ENCODE data around the gene HECTD4. TPM values are rescaled to one million over a fixed set of nuclear protein-coding genes. Genes with fewer than 3 reads are reported as not detected.
A peak's percentile ranks its signal among the peaks of the same experiment; 100 is the strongest.

HECTD4 gene
- total and polyA plus RNA-seq, 9 of the 15 experiments (the other 6 are each of a cell fraction or from before 2014, with no cell fraction given) = 3.5 to 33.3 (median 13.5) TPM

- TF ChIP-seq, protein P1, sequence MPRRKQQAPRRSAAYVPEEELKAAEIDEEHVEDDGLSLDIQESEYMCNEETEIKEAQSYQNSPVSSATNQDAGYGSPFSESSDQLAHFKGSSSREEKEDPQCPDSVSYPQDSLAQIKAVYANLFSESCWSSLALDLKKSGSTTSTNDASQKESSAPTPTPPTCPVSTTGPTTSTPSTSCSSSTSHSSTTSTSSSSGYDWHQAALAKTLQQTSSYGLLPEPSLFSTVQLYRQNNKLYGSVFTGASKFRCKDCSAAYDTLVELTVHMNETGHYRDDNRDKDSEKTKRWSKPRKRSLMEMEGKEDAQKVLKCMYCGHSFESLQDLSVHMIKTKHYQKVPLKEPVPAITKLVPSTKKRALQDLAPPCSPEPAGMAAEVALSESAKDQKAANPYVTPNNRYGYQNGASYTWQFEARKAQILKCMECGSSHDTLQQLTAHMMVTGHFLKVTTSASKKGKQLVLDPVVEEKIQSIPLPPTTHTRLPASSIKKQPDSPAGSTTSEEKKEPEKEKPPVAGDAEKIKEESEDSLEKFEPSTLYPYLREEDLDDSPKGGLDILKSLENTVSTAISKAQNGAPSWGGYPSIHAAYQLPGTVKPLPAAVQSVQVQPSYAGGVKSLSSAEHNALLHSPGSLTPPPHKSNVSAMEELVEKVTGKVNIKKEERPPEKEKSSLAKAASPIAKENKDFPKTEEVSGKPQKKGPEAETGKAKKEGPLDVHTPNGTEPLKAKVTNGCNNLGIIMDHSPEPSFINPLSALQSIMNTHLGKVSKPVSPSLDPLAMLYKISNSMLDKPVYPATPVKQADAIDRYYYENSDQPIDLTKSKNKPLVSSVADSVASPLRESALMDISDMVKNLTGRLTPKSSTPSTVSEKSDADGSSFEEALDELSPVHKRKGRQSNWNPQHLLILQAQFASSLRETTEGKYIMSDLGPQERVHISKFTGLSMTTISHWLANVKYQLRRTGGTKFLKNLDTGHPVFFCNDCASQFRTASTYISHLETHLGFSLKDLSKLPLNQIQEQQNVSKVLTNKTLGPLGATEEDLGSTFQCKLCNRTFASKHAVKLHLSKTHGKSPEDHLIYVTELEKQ (CRISPR knock-in tag; IDR thresholded peaks at IDR 0.05) = no peak
- no peak for TF ChIP-seq PTTG1 (tag; IDR thresholded peaks at IDR 0.05; ENCODE audit: low read depth)
- TF ChIP-seq CHD4 (IDR thresholded peaks at IDR 0.05; ENCODE audit: insufficient read depth, insufficient replicate concordance, low read depth, low read length, poor library complexity, severe bottlenecking) = no peak
- TF ChIP-seq SRSF7 (optimal IDR thresholded peaks at IDR 0.05; ENCODE audit: low read depth, low read length) = no peak
- no peak for TF ChIP-seq RB1 (IDR thresholded peaks at IDR 0.05; ENCODE audit: low read depth)
- no peak for TF ChIP-seq NCOR1 (IDR thresholded peaks at IDR 0.05)
- no peak for TF ChIP-seq ZNF41 (CRISPR knock-in tag; conservative IDR thresholded peaks at IDR 0.05)
- TF ChIP-seq E2F6 (IDR thresholded peaks at IDR 0.05; ENCODE audit: borderline replicate concordance in 1 of 2, extremely low read depth in 1 of 2, insufficient read depth in 1 of 2, insufficient read length in 1 of 2, low read depth in 1 of 2, low read length in 1 of 2, poor library complexity in 1 of 2, severe bottlenecking in 1 of 2) = peak in 1 of 2 experiments; percentile 43
- TF ChIP-seq ESRRB (CRISPR knock-in tag; IDR thresholded peaks at IDR 0.05; ENCODE audit: borderline replicate concordance) = no peak
- no peak for TF ChIP-seq RFX1 (IDR thresholded peaks at IDR 0.05)
- TF ChIP-seq, protein P2, sequence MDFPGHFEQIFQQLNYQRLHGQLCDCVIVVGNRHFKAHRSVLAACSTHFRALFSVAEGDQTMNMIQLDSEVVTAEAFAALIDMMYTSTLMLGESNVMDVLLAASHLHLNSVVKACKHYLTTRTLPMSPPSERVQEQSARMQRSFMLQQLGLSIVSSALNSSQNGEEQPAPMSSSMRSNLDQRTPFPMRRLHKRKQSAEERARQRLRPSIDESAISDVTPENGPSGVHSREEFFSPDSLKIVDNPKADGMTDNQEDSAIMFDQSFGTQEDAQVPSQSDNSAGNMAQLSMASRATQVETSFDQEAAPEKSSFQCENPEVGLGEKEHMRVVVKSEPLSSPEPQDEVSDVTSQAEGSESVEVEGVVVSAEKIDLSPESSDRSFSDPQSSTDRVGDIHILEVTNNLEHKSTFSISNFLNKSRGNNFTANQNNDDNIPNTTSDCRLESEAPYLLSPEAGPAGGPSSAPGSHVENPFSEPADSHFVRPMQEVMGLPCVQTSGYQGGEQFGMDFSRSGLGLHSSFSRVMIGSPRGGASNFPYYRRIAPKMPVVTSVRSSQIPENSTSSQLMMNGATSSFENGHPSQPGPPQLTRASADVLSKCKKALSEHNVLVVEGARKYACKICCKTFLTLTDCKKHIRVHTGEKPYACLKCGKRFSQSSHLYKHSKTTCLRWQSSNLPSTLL (IDR thresholded peaks at IDR 0.05) = no peak
- TF ChIP-seq, protein P3, sequence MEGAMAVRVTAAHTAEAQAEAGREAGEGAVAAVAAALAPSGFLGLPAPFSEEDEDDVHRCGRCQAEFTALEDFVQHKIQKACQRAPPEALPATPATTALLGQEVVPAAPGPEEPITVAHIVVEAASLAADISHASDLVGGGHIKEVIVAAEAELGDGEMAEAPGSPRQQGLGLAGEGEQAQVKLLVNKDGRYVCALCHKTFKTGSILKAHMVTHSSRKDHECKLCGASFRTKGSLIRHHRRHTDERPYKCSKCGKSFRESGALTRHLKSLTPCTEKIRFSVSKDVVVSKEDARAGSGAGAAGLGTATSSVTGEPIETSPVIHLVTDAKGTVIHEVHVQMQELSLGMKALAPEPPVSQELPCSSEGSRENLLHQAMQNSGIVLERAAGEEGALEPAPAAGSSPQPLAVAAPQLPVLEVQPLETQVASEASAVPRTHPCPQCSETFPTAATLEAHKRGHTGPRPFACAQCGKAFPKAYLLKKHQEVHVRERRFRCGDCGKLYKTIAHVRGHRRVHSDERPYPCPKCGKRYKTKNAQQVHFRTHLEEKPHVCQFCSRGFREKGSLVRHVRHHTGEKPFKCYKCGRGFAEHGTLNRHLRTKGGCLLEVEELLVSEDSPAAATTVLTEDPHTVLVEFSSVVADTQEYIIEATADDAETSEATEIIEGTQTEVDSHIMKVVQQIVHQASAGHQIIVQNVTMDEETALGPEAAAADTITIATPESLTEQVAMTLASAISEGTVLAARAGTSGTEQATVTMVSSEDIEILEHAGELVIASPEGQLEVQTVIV (CRISPR knock-in tag; IDR thresholded peaks at IDR 0.05; ENCODE audit: borderline replicate concordance) = no peak
Observed at GRCh38 chr12:112170376-112170775, 211.9 kb downstream of the HECTD4 start (continued).

Measured in K562 (cell line).